ENCODE measurements around the gene DPYSL4. TPM values are rescaled to one million over a fixed set of nuclear protein-coding genes. Genes with fewer than 3 reads are reported as not detected.

Gene DPYSL4
- total RNA-seq, 1 experiment from 2014 or later: 26.3 TPM

DNA sequence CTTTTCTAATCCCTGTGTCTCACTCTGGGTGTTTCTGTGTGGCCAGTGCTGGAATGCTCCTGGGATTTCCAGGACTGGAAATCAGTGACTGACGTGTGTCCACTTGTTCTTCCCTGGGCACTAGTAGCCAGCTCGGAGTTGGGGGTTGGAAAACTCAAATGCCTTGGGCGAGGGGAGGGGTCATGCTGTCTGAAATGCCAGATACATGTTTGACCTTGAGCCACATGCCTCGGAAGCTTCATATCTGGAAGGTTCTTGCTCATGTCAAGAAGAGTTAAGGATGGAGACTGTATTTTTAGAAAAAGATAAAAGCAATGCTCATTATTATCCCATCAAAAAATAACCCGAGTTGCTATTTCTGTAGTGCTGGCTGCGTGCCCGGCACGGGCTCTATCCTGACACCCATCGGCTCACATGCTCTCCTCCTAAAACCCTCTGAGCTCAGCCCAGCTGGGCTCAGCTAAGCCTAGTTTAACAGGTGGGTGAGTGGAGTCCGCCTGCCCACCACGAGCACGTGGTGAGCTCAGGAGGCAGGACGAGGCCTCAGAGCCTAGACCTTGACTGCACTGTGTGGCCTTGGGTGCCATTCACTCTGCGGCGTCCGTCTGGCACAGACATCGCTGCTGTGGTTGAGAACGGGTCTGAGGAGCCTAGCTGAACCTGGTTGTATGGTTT, 6.4 kb downstream of the DPYSL4 start:
- Mint-ChIP-seq H3K36me3 (ENCODE audit: insufficient read depth in 1 of 3, low read depth in 3 of 3) (peaks cover 8 to 38% (median 34%) of the 10 kb centered on the region in 3 experiments; a peak in 6 of 7 replicates), H3K27me3 (ENCODE audit: low read depth) (peaks cover 23% of the 10 kb centered on the region), H3K9me3 (peaks cover 0 to 3% of the 10 kb centered on the region in 2 experiments; a peak in 3 of 5 replicates), H3K4me1 (peaks cover 1 to 2% of the 10 kb centered on the region in 2 experiments; a peak in 3 of 4 replicates), H3K4me3 (no peak overlapping the region), H3K27ac (no peak overlapping the region; a peak in 1 of 7 replicates)
- H3K14ac ChIP-seq (ENCODE audit: insufficient read depth, low read length): no peak overlapping the region
- H3K4me1 ChIP-seq (ENCODE audit: insufficient read depth, low read length): no peaks in the 10 kb centered on the region; the same call in 1 of the 2 replicates
- no peak overlapping the region for H3K18ac ChIP-seq (ENCODE audit: insufficient read length, low read depth, low read length)
- no peak overlapping the region for H2BK120ac ChIP-seq (ENCODE audit: low read depth, low read length, poor library complexity, severe bottlenecking)
- H4K20me1 ChIP-seq (ENCODE audit: control insufficient read depth, insufficient read depth, insufficient read length): no peaks in the 10 kb centered on the region
- no peak overlapping the region for H2AK5ac ChIP-seq (ENCODE audit: insufficient read length, low read length)
- no peak overlapping the region for H4K91ac ChIP-seq (ENCODE audit: insufficient read length, low read depth, low read length)
- no peak overlapping the region for H3K4me2 ChIP-seq (ENCODE audit: insufficient read depth, insufficient read length, low read length)
- H3K56ac ChIP-seq (ENCODE audit: insufficient read length, low read depth, low read length): no peak overlapping the region
- no CpG with 5 or more reads among the region's 18 CpGs for WGBS (ENCODE audit: extremely low coverage, insufficient read length, low lambda C conversion rate)
- no peak overlapping the region for H4K5ac ChIP-seq (ENCODE audit: insufficient read length, low read depth, low read length)
- no peak overlapping the region for H2BK12ac ChIP-seq (ENCODE audit: insufficient read length, low read depth, low read length)
- TF ChIP-seq, protein P1, sequence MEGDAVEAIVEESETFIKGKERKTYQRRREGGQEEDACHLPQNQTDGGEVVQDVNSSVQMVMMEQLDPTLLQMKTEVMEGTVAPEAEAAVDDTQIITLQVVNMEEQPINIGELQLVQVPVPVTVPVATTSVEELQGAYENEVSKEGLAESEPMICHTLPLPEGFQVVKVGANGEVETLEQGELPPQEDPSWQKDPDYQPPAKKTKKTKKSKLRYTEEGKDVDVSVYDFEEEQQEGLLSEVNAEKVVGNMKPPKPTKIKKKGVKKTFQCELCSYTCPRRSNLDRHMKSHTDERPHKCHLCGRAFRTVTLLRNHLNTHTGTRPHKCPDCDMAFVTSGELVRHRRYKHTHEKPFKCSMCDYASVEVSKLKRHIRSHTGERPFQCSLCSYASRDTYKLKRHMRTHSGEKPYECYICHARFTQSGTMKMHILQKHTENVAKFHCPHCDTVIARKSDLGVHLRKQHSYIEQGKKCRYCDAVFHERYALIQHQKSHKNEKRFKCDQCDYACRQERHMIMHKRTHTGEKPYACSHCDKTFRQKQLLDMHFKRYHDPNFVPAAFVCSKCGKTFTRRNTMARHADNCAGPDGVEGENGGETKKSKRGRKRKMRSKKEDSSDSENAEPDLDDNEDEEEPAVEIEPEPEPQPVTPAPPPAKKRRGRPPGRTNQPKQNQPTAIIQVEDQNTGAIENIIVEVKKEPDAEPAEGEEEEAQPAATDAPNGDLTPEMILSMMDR (conservative IDR thresholded peaks at IDR 0.05): no peak
- H3K79me1 ChIP-seq (ENCODE audit: insufficient read depth, low read depth, low read length, poor library complexity, severe bottlenecking): no peaks in the 10 kb centered on the region
- no peak overlapping the region for H3K4ac ChIP-seq (ENCODE audit: low read depth, low read length)
- no peak overlapping the region for H2AFZ ChIP-seq (ENCODE audit: low read length)
- no peak for DNase-seq
- peaks cover 5% of the 10 kb centered on the region for H3K23me2 ChIP-seq (ENCODE audit: insufficient read length, low read depth, low read length, poor library complexity, severe bottlenecking)
- no peak overlapping the region for H2BK15ac ChIP-seq (ENCODE audit: low read depth, low read length)
- H2BK5ac ChIP-seq (ENCODE audit: insufficient read length, low read length): no peak overlapping the region
- H3K27me3 ChIP-seq (ENCODE audit: insufficient read depth, low read length): peaks cover 6% of the 10 kb centered on the region; the same call in 1 of the 2 replicates
- no peak overlapping the region for H4K8ac ChIP-seq (replicated peaks; ENCODE audit: insufficient read length, low read depth, low read length)
- H3T11ph ChIP-seq (ENCODE audit: low read length): no peak overlapping the region
- no peak overlapping the region for H3K27ac ChIP-seq (ENCODE audit: insufficient read length, low read depth, low read length)
- H3K79me2 ChIP-seq (ENCODE audit: insufficient read depth, low read length): no peaks in the 10 kb centered on the region
- H3K9me3 ChIP-seq (ENCODE audit: control insufficient read depth, low read depth, low read length): no peaks in the 10 kb centered on the region
- H2BK20ac ChIP-seq (ENCODE audit: low read depth, low read length, poor library complexity, severe bottlenecking): no peak overlapping the region
- H3K9ac ChIP-seq (ENCODE audit: extremely low read depth, insufficient read length, low read length): no peak overlapping the region
- no peak overlapping the region for H3K23ac ChIP-seq (ENCODE audit: insufficient read length, low read depth, low read length)

All from H9 (cell line).